PFSK-1 (cell line): ENCODE measurements around the gene LCMT1.

Experiments
- POLR2AphosphoS5 ChIP-seq: IDR thresholded peaks from 2 replicates; pipeline ENCODE4 v1.6.1; 2012; ENCODE audit warnings: low read depth, mild to moderate bottlenecking, control low read depth, low read length, moderate library complexity
- SIN3A ChIP-seq: IDR thresholded peaks from 2 replicates; pipeline ENCODE4 v1.6.1; 2012; ENCODE audit warnings: mild to moderate bottlenecking, low read length, moderate library complexity, borderline replicate concordance; ENCODE audit not compliant: insufficient read depth

- TF ChIP-seq POLR2AphosphoS5 (no peak), SIN3A (no peak)
These were observed 37.7 kb upstream of the LCMT1 start for GRCh38 chr16:25073854-25074253.
